ENCODE results near the gene KCTD21.

The KCTD21 gene

DNA sequence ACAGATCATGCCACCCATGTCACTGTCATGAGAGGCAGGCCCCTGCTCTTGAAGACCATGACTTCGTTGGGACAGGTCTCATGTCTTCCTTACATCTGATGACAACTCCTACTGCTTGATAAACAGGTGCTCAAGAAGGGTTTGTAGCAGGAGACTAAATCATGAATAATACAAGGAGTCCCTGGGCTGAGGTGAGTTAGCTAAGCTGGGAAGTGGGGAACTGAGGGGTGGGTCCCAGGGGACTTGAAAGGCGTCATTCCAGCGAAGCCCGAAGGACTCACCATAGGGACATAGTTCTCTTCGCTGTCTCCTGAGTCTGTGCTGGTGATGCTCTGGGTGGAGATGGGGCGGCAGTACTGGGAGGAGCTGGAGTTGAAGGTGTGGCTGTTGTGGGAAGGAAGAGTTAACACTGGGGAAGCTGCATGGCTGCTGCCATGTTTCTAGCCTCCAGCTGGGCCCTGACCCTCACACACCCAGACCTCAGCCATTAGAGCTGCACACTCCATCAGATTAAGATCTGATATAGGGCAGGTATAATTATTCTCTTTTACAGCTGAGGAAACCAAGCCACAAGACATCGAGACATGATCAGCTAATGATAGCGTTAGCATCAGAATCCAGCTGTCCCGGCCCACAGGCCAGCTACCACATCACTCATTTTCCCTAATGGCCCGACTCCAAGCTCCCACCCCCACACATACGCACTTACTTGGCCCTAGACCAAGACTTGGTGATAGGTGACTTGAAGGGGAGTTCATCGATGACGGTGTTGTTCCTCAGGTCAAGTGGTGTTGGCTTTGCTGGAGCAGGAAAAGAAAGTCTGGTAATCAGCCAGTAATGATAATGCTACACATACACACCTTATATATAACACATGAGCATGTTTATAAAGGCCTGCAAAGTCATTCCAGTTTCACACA, 33.2 kb upstream of the KCTD21 start:
- Histone ChIP-seq H3K9me3 (ENCODE audit: insufficient read depth, low read length) (no peaks in the 10 kb centered on the region), H3K4me3 (ENCODE audit: insufficient read length, low read depth) (no peak overlapping the region), H3K4me1 (ENCODE audit: insufficient read depth, insufficient read length) (no peaks in the 10 kb centered on the region), H3K27me3 (ENCODE audit: insufficient read depth, insufficient read length) (no peaks in the 10 kb centered on the region), H3K9ac (ENCODE audit: insufficient read length, low read depth) (no peak overlapping the region), H3K36me3 (ENCODE audit: insufficient read depth, insufficient read length, low read length) (peaks cover 72% of the 10 kb centered on the region)
- TF ChIP-seq YY1 (IDR thresholded peaks at IDR 0.05; ENCODE audit: insufficient read depth, insufficient read length) (no peak), ZNF274 (IDR thresholded peaks at IDR 0.05; ENCODE audit: low read depth, low read length) (no peak), SUZ12 (IDR thresholded peaks at IDR 0.05; ENCODE audit: extremely low read depth, insufficient read depth, insufficient read length) (no peak)
- DNase-seq (ENCODE audit: low read depth, low spot score) = no peak

DNA sequence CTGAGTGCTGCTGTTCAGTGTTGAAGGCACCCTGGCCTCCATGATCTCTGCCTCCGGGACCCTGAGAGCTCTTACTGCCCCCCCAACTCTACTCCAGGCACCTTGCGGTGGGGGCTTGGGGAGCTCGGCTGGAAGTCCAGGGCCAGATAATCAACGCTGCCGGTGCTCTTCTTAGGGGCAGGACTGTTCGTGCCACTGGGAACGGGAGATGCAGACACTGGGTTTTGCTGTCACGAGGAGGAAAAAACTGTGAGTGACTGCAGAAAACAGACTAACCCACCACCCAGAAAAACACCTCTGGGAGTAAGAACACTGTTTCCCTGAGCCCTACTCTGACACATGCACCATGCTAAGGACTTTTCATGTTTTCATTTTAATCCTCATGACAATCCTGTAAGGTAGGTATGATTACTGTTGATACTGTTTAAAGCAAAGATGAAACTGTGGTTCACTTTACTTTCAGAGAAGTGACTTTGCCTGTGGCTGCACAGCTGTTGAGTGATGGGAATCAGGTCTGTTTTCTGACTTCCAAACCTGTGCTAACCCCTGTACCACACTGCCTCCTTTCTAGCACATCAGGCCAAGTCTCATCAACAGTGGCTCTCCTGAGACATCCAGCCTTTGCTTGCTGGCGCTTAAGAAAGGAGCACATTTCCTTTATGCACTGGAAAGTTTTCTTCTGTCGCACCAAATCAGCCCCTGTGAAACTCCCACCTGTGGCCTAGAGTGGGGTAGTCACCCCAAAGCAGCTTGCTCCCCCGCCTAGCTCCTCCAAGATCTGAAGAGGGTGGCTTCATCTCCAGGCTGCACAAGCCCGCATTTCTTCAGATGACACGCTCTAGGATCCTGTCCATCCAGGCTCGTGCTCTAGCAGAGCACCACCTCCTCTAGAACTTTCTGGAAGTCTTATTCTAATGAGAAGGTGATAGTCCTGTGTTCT, 32.1 kb upstream of the KCTD21 start:
- TF ChIP-seq YY1 (IDR thresholded peaks at IDR 0.05; ENCODE audit: insufficient read depth, insufficient read length) (no peak), SUZ12 (IDR thresholded peaks at IDR 0.05; ENCODE audit: extremely low read depth, insufficient read depth, insufficient read length) (no peak), ZNF274 (IDR thresholded peaks at IDR 0.05; ENCODE audit: low read depth, low read length) (no peak)
- no peak overlapping the region for H3K9ac ChIP-seq (ENCODE audit: insufficient read length, low read depth)
- no peaks in the 10 kb centered on the region for H3K9me3 ChIP-seq (ENCODE audit: insufficient read depth, low read length)
- peaks cover 76% of the 10 kb centered on the region for H3K36me3 ChIP-seq (ENCODE audit: insufficient read depth, insufficient read length, low read length)
- no peak for DNase-seq (ENCODE audit: low read depth, low spot score)
- no peaks in the 10 kb centered on the region for H3K4me1 ChIP-seq (ENCODE audit: insufficient read depth, insufficient read length)
- H3K4me3 ChIP-seq (ENCODE audit: insufficient read length, low read depth) = no peak overlapping the region
- H3K27me3 ChIP-seq (ENCODE audit: insufficient read depth, insufficient read length) = no peaks in the 10 kb centered on the region

DNA sequence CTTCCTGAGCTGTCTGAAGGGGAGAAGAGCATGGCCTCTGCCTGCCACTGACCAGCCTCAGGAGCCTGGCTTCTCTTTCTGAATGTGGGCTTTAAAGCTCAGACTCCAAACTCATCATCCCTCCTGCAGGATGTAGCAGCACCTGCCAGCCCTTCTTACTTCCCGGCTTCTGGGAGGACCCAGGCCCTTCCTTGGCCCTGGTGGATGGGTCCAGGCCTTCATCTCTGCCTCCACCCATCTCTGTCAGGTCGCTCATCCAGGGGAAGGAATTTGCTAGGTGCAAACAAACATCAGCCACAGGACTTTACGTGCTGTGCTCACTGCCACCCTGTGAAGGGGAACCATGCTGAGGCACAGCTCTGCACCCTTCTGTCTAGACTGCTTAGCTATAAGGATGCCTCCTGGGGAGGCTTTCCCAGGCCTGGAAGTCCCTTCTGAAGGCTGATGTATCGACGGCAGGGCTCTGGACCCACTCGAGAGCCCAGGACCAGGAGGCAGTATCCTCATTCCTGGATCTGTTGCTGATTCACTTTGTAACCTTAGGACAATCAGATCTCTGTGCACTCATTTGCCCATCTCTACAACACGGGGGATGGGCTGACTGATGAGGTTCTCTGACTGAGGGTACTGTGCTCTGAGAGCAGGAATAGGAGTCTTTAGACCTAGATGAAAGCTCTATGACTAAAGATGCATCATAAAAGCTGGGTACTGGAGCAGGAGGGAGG, 31.2 kb upstream of the KCTD21 start:
- Histone ChIP-seq H3K4me1 (ENCODE audit: insufficient read depth, insufficient read length) (no peaks in the 10 kb centered on the region), H3K27me3 (ENCODE audit: insufficient read depth, insufficient read length) (no peaks in the 10 kb centered on the region), H3K36me3 (ENCODE audit: insufficient read depth, insufficient read length, low read length) (peaks cover 74% of the 10 kb centered on the region), H3K4me3 (ENCODE audit: insufficient read length, low read depth) (no peak overlapping the region), H3K9me3 (ENCODE audit: insufficient read depth, low read length) (no peaks in the 10 kb centered on the region), H3K9ac (ENCODE audit: insufficient read length, low read depth) (no peak overlapping the region)
- no peak for TF ChIP-seq SUZ12 (IDR thresholded peaks at IDR 0.05; ENCODE audit: extremely low read depth, insufficient read depth, insufficient read length)
- TF ChIP-seq ZNF274 (IDR thresholded peaks at IDR 0.05; ENCODE audit: low read depth, low read length) = no peak
- no peak for TF ChIP-seq YY1 (IDR thresholded peaks at IDR 0.05; ENCODE audit: insufficient read depth, insufficient read length)
- DNase-seq (ENCODE audit: low read depth, low spot score) = no peak

DNA sequence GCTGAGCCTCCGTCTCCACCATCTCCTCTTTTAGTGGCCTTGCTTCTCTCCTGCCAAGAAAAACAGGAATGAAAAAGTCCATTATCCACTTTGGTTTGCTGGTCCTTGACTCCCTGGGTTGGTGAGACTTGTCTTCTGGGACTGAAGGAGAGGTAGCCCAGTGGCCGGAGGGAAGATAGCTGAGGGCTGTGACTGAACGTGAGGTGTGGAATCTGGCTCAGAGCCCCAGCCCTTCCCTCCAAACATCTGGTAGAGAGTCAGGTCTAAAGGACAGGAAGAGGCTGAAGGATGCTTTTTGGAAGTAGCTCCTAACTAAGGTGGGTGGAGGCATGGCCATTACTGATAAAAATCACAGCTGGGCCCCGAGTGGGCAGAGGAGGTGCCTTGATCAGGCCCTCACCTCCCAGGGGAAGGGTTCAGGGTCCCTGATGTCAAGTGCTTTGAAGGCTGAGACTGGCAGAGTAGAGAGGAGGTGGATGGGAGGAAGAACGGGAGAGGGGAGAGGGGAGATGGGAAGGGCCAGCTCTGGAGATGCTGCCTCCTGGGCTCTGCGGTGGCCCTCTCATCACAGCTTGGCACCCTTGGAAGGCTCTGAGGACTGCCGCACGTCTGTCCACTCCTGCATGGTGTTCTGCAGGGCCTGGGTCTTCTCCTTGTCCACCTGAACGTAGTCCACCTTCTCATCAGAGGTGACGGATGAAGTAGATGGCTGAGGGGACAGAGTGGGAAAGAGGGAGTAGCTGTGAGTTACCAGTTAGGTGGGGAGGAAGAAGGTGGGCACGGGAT, 30.5 kb upstream of the KCTD21 start:
- H3K4me1 ChIP-seq (ENCODE audit: insufficient read depth, insufficient read length) = no peaks in the 10 kb centered on the region
- H3K4me3 ChIP-seq (ENCODE audit: insufficient read length, low read depth) = no peak overlapping the region
- no peaks in the 10 kb centered on the region for H3K27me3 ChIP-seq (ENCODE audit: insufficient read depth, insufficient read length)
- no peaks in the 10 kb centered on the region for H3K9me3 ChIP-seq (ENCODE audit: insufficient read depth, low read length)
- no peak overlapping the region for H3K9ac ChIP-seq (ENCODE audit: insufficient read length, low read depth)
- DNase-seq (ENCODE audit: low read depth, low spot score) = no peak
- H3K36me3 ChIP-seq (ENCODE audit: insufficient read depth, insufficient read length, low read length) = peaks cover 71% of the 10 kb centered on the region
- TF ChIP-seq YY1 (IDR thresholded peaks at IDR 0.05; ENCODE audit: insufficient read depth, insufficient read length) (no peak), ZNF274 (IDR thresholded peaks at IDR 0.05; ENCODE audit: low read depth, low read length) (no peak), SUZ12 (IDR thresholded peaks at IDR 0.05; ENCODE audit: extremely low read depth, insufficient read depth, insufficient read length) (no peak)

DNA sequence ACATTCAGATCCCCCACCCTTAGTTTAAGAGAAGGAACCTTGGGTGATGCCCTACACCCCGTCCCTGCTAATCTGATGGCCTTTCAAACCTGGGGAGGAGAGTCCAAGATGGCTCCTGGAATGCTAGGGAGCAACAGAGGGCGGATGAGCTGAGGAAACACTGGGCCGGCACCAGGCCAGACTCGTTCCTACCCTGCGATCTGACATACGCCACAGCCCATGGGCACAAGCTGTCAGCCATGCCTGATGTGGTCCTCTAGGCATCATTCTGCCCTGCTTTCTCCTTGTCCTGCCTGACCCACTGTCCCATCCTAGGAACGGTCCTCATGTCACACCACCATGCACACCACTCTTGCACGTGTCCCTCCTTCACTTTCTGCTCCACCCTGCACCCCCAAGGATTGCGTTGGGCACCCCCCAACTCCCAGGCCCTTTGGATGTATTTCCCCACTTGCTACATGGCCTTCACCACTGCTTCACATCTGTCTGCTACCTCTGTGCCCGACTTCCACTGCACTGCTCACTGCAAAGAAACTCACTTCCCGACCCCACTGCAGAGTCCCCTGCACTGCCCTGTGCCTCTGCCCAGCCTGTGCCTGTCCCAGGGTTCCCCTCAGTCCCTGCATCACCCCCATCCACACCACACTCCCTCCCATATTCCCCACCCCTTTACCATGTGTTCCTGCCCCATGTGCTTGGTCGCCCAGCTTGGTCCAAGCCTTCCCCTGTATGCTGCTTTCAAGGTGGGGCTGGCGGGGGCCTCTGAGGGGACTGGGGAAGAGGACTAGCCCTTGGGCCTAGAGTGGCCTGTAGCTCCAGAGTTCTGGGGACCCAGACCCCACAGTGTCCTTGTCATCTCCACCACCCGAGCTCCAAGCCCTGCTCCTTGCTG, 29.5 kb upstream of the KCTD21 start:
- DNase-seq (ENCODE audit: low read depth, low spot score) = no peak
- Histone ChIP-seq H3K4me1 (ENCODE audit: insufficient read depth, insufficient read length) (no peaks in the 10 kb centered on the region), H3K9ac (ENCODE audit: insufficient read length, low read depth) (no peak overlapping the region), H3K4me3 (ENCODE audit: insufficient read length, low read depth) (no peak overlapping the region), H3K9me3 (ENCODE audit: insufficient read depth, low read length) (no peaks in the 10 kb centered on the region), H3K27me3 (ENCODE audit: insufficient read depth, insufficient read length) (no peaks in the 10 kb centered on the region), H3K36me3 (ENCODE audit: insufficient read depth, insufficient read length, low read length) (peaks cover 69% of the 10 kb centered on the region)
- no peak for TF ChIP-seq YY1 (IDR thresholded peaks at IDR 0.05; ENCODE audit: insufficient read depth, insufficient read length)
- TF ChIP-seq ZNF274 (IDR thresholded peaks at IDR 0.05; ENCODE audit: low read depth, low read length) = no peak
- no peak for TF ChIP-seq SUZ12 (IDR thresholded peaks at IDR 0.05; ENCODE audit: extremely low read depth, insufficient read depth, insufficient read length)
